OCI-LY7 (cell line): Measurements from ENCODE around the gene TCEANC. TPM values are rescaled to one million over a fixed set of nuclear protein-coding genes. Genes with fewer than 3 reads are reported as not detected.
A peak's percentile ranks its signal among the peaks of the same experiment; 100 is the strongest.

Experiments
- BruUV-seq: library from RNA; stranded (reverse); fragments of 400-500 nt; replicated peaks from 2 replicates; lab custom pipeline; 2021; lab: Mats Ljungman, UMichigan
- CTCF ChIA-PET: fragments of 300-600 bp; sonication (Branson Sonifier 250); formaldehyde crosslinking; loops from one replicate; lab custom pipeline; 2022; ENCODE audit warnings: antibody characterized with exemption; ENCODE audit not compliant: unreplicated experiment; lab: Charles Lee
- POLR2A ChIA-PET: fragments of 300-600 bp; sonication (Branson Sonifier 250); formaldehyde crosslinking; loops from one replicate; lab custom pipeline; 2022; ENCODE audit warnings: antibody characterized with exemption; lab: Charles Lee
- DNase-seq: peaks from one replicate; pipeline ENCODE4 v3.0.0-alpha.2; 2015; ENCODE audit warnings: low spot score
- H2AFZ ChIP-seq: fragments of 200-600 bp; sonication (generic), shearing (Covaris generic); 2 replicates; pipeline ENCODE4 v1.6.1; 2014; ENCODE audit warnings: mild to moderate bottlenecking, antibody characterized with exemption, low read length, moderate library complexity
- H3K27ac ChIP-seq: fragments of 200-600 bp; sonication (generic); 2 replicates; pipeline ENCODE4 v1.5.1; 2014; ENCODE audit warnings: mixed run types, low read depth, mild to moderate bottlenecking, moderate library complexity, low read length, inconsistent platforms; ENCODE audit not compliant: poor library complexity, severe bottlenecking
- H3K36me3 ChIP-seq: fragments of 200-600 bp; sonication (generic); 2 replicates; pipeline ENCODE4 v1.6.1; 2014; ENCODE audit warnings: mild to moderate bottlenecking, antibody characterized with exemption, low read length, moderate library complexity, mixed read lengths; ENCODE audit not compliant: insufficient read depth
- H3K4me1 ChIP-seq: fragments of 200-600 bp; sonication (generic); 2 replicates; pipeline ENCODE4 v1.5.1; 2014; ENCODE audit warnings: mild to moderate bottlenecking, low read length; ENCODE audit not compliant: insufficient read depth, poor library complexity, severe bottlenecking
- H3K4me2 ChIP-seq: fragments of 200-600 bp; sonication (generic); 2 replicates; pipeline ENCODE4 v1.6.1; 2014; ENCODE audit warnings: mild to moderate bottlenecking, low read length
- H3K4me3 ChIP-seq: fragments of 200-600 bp; sonication (generic); 2 replicates; pipeline ENCODE4 v1.5.1; 2014; ENCODE audit warnings: mild to moderate bottlenecking, low read depth, low read length; ENCODE audit not compliant: poor library complexity, severe bottlenecking
- H3K79me2 ChIP-seq: fragments of 200-600 bp; sonication (generic); 2 replicates; pipeline ENCODE4 v1.6.1; 2016; ENCODE audit warnings: low read depth, mild to moderate bottlenecking, low read length, moderate library complexity, mixed read lengths; ENCODE audit not compliant: insufficient read depth
- H3K9me2 ChIP-seq: fragments of 200-600 bp; sonication (generic); 2 replicates; pipeline ENCODE4 v1.6.1; 2016; ENCODE audit warnings: mild to moderate bottlenecking, low read length, mixed read lengths; ENCODE audit not compliant: insufficient read depth
- H3K9me3 ChIP-seq: fragments of 200-600 bp; sonication (generic); 2 replicates; pipeline ENCODE4 v1.6.1; 2014; ENCODE audit warnings: mild to moderate bottlenecking, mixed run types, low read length, mixed read lengths
- H4K20me1 ChIP-seq: fragments of 200-600 bp; sonication (generic); 2 replicates; pipeline ENCODE4 v1.6.1; 2014; ENCODE audit warnings: mild to moderate bottlenecking, antibody characterized with exemption, low read length, moderate library complexity, mixed read lengths; ENCODE audit not compliant: insufficient read depth
- EZH2phosphoT487 ChIP-seq: fragments of 200-600 bp; sonication (generic); IDR thresholded peaks from 2 replicates; pipeline ENCODE4 v1.6.1; 2018; ENCODE audit warnings: low read depth, borderline replicate concordance, mild to moderate bottlenecking, mixed run types, antibody characterized with exemption, low read length, moderate library complexity, mixed read lengths
- intact Hi-C: fragments of 100-400 bp; cut with micrococcal nuclease; formaldehyde crosslinking; loops from one replicate; pipeline ENCODE4 v1.10.0; 2022; ENCODE audit not compliant: unreplicated experiment
- total RNA-seq, 2 experiments: library from RNA; depleted of rRNA in 1 of 2; stranded (reverse); fragments of >200 nt in 1 of 2; shearing (Covaris generic) in 1 of 2; gene quantifications; 2 replicates each; pipeline ENCODE4 v1.2.3, GENCODE V29; 2014 to 2022
- TF ChIP-seq, protein P1 (sequence below): fragments of 200-600 bp; sonication (generic); conservative IDR thresholded peaks from 2 replicates; pipeline ENCODE4 v1.5.1; 2014; ENCODE audit warnings: mild to moderate bottlenecking, antibody characterized with exemption, low read length, moderate library complexity, mixed read lengths

TCEANC gene
- total RNA-seq, 2 experiments from 2014 or later: 4.0 to 4.5 TPM

DNA sequence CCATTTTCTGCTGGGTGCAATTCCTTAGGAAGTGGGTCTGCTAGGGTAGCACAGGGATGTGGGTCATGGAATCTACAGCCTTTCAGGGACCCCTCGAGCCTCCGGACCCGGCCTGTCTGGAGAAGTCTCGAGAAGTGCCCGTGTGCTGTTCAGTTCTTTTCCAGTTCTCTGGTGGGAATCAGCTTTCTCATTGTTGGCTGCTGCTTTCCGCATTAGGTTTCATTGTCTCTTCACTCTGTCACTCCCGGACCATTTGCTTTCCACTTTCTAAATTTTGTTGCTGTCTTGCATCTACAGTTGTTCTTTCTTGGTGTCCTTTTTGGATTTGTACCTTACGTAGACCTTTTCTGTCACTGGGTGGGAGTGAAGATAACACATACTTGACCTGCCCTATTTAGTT is 42.0 kb downstream of the TCEANC start:
- Histone ChIP-seq H3K4me2 (peak overlapping the region; percentile 41), H2AFZ (no peak overlapping the region), H3K4me3 (no peak overlapping the region), H3K27ac (no peak overlapping the region), H3K9me2 (no peaks in the 10 kb centered on the region), H3K79me2 (peaks cover 98% of the 10 kb centered on the region), H4K20me1 (peaks cover 27% of the 10 kb centered on the region; the same call in 1 of the 2 replicates), H3K36me3 (no peaks in the 10 kb centered on the region; the same call in 1 of the 2 replicates), H3K4me1 (peaks cover 85% of the 10 kb centered on the region), H3K9me3 (no peaks in the 10 kb centered on the region)
- no TSS peak for BruUV-seq
- TF ChIP-seq, protein P1, sequence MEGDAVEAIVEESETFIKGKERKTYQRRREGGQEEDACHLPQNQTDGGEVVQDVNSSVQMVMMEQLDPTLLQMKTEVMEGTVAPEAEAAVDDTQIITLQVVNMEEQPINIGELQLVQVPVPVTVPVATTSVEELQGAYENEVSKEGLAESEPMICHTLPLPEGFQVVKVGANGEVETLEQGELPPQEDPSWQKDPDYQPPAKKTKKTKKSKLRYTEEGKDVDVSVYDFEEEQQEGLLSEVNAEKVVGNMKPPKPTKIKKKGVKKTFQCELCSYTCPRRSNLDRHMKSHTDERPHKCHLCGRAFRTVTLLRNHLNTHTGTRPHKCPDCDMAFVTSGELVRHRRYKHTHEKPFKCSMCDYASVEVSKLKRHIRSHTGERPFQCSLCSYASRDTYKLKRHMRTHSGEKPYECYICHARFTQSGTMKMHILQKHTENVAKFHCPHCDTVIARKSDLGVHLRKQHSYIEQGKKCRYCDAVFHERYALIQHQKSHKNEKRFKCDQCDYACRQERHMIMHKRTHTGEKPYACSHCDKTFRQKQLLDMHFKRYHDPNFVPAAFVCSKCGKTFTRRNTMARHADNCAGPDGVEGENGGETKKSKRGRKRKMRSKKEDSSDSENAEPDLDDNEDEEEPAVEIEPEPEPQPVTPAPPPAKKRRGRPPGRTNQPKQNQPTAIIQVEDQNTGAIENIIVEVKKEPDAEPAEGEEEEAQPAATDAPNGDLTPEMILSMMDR: no peak
- TF ChIP-seq EZH2phosphoT487: no peak
- POLR2A ChIA-PET: interaction anchor here (1.4 to 5.1 kb wide), 4 partner anchors 8 to 60 kb away, joined by 3 to 43 read pairs (median 4); partner anchors contain the start of gene RAB9A
- DNase-seq: no peak
- CTCF ChIA-PET: no interaction called here
- intact Hi-C loops: loop anchor here (5.0 kb wide), 1 partner anchor 37 kb away; the partner anchor contains the start of genes OFD1 and TRAPPC2

DNA sequence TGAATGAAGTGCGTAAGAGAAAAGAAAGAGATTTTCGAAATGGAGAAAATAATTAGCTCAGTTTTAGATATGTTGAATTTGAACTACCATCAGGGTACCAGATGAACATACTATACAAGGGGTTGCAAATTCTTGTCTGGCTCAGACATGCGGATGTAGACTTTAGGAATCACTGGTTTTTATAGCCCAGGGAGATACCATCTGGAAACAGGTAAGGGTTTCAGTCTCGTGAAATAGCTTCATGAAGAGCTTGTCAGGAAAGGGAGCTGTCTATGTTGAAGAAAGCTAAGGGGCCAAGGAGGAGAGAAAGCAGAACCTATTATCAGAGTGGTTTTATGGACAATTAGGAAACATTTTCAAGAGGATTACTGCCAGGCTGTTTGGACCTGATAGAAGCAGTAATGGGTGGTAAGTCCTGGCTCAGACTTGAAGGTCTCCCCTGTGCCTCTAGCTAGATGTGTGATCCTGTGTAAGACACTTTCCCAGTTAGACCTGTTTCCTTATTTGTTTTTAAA is 42.7 kb downstream of the TCEANC start:
- Histone ChIP-seq H3K9me3 (no peaks in the 10 kb centered on the region), H3K36me3 (no peaks in the 10 kb centered on the region; the same call in 1 of the 2 replicates), H4K20me1 (peaks cover 23% of the 10 kb centered on the region; the same call in 1 of the 2 replicates), H2AFZ (no peak overlapping the region), H3K27ac (no peak overlapping the region), H3K79me2 (peaks cover 98% of the 10 kb centered on the region), H3K4me2 (no peak overlapping the region), H3K4me1 (peaks cover 80% of the 10 kb centered on the region), H3K9me2 (no peaks in the 10 kb centered on the region), H3K4me3 (no peak overlapping the region)
- DNase-seq: no peak
- BruUV-seq: no TSS peak
- TF ChIP-seq, protein P1: no peak
- TF ChIP-seq EZH2phosphoT487: no peak
- CTCF ChIA-PET: no interaction called here
- POLR2A ChIA-PET: interaction anchor here (1.0 to 5.1 kb wide), 4 partner anchors 9 to 38 kb away, joined by 3 to 43 read pairs (median 5); partner anchors contain the start of gene RAB9A
- intact Hi-C loops: loop anchor here (5.0 kb wide), 1 partner anchor 37 kb away; the partner anchor contains the start of genes OFD1 and TRAPPC2

- H3K9me3 ChIP-seq: no peaks in the 10 kb centered on the region
- ChIA-PET POLR2A (interaction anchor here (0.9 to 5.1 kb wide), 5 partner anchors 10 to 38 kb away, joined by 3 to 43 read pairs (median 4); partner anchors contain the start of genes OFD1, RAB9A and TRAPPC2), CTCF (no interaction called here)
- no peaks in the 10 kb centered on the region for H3K9me2 ChIP-seq
- peaks cover 62% of the 10 kb centered on the region for H3K4me1 ChIP-seq
- BruUV-seq: no TSS peak
- H3K79me2 ChIP-seq: peaks cover 89% of the 10 kb centered on the region
- peak overlapping the region; percentile 70 for H3K4me2 ChIP-seq
- peak; percentile 16 for DNase-seq
- no peak overlapping the region for H3K4me3 ChIP-seq
- TF ChIP-seq, protein P1: no peak
- H2AFZ ChIP-seq: no peak overlapping the region
- peaks cover 22% of the 10 kb centered on the region; the same call in 1 of the 2 replicates for H4K20me1 ChIP-seq
- intact Hi-C loops: loop anchor here (5.0 kb wide), 1 partner anchor 35 kb away; the partner anchor contains the start of genes OFD1 and TRAPPC2
- peak overlapping the region; percentile 32 for H3K27ac ChIP-seq
- no peaks in the 10 kb centered on the region; the same call in 1 of the 2 replicates for H3K36me3 ChIP-seq
Measured at GRCh38 chrX:13697455-13697854, 44.5 kb downstream of the TCEANC start.
